Myocyte (in vitro differentiated cells): ENCODE results near the gene MIER2. TPM values are rescaled to one million over a fixed set of nuclear protein-coding genes. Genes with fewer than 3 reads are reported as not detected.
A peak's percentile ranks its signal among the peaks of the same experiment; 100 is the strongest.
"Not testable (repeated sequence)": the region's sequence is repeated elsewhere in the genome, so short reads cannot be mapped to it uniquely, and the experiment has no call there.

Experiments used
- DNase-seq: peaks from one replicate; pipeline ENCODE4 v3.0.0-alpha.2; 2012; ENCODE audit warnings: low read depth
- total RNA-seq: library from RNA; depleted of rRNA; stranded (reverse); fragments of >200 nt; gene quantifications from 2 replicates; pipeline ENCODE4 v1.2.3, GENCODE V29; 2014

MIER2 gene
- total RNA-seq, 1 donor from 2014 or later: 16.0 TPM

DNA sequence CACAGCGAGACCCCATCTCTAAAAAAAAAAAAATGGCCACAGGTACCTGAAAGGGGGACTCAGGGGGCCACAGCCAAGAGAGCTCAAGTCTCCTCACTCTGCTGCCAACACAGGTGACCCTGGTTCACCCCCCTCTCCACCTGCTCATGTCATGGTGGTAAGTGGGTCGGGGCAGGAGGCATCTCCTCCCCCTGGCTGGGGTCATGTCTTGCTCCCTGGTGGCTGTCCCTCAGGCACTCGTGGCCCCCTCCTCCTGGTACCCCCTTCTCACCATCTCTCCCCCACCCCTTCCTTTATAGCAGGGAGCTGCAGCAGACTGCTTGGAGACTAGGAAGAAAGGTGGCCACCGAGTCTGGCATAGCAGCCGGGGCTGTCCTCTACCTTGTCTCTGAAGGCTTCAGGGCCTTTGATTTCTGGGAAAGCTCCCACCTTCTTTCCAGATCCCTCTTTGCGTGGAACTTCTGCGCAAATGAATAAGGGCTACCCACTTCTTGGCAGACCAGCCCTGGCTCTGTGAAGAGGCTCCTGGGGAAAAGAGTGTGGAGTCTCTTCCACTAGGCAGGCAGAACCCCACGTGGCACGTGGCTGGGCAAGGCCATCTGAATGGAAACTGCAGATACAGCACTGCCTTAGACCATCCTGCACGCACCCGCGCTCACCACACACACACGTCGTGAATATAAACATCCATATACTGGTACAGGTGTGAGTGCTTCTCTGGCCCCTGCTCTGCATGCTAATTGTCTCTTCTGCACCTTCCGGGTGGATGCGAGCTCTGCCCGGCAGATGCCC lies 20.1 kb upstream of the MIER2 start:
- no peak for DNase-seq

DNA sequence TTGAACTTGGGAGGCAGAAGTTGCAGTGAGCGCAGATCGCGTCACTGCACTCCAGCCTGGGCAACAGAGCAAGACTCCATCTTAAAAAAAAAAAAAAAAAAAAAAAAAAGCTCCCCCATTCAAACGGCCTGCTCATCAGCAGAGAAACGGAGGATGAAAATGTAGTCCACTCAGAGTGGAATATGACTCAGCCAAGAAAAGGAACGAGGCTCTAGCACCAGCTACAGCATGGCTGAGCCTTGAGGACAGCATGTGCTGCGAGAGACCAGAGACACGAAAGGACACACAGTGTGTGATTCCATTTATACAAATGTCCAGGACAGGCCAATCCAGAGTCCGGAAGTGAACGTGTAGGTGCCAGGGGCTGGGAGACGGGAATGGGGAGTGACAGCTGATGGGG lies 18.1 kb upstream of the MIER2 start:
- DNase-seq: no peak

DNA sequence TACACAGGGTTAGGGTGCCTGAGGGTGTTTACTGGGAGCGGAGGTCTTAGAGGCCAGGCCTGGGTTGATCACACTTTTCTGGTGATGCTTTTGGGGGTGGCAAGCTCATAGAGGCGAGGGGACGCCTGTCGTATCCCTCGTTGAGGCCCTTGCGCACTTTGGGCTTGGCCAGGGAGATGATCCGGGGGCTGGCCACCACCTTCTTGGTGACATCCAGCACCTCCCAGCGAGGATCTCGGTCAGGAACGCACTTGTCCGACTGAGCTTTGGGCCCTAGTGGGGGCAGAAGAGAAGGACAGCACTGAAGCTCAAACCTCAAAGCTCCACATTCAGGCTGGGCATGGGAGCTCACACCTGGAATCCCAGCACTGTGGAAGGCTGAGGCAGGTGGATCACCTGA lies 17.6 kb upstream of the MIER2 start:
- DNase-seq: no peak

DNA sequence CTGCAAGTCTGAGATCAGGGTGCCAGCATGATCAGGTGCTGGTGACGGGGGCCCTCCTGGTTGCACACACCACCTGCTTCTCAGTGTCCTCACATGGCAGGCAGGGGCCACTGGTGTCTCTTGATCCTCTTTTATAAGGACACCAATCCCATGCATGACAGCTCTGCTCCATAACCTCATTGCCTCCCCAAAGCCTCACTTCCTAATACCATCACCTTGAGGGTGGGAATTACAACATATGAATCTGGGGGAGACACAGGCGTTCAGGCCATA lies 15.0 kb upstream of the MIER2 start:
- DNase-seq: no peak

DNA sequence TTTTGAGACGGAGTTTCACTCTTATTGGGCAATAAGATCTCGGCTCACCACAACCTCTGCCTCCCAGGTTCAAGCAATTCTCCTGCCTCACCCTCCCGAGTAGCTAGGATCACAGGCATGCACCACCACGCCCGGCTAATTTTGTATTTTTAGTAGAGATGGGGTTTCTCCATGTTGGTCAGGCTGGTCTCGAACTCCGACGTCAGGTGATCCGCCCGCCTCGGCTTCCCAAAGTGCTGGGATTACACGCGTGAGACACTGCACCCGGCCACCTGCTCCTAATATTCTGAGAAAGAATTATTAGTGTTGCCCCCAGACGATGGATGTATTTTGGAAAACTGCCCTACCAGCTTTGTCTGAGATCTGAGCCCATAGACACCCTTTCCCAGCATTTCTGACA lies 10.9 kb upstream of the MIER2 start:
- not testable (repeated sequence) for DNase-seq

DNA sequence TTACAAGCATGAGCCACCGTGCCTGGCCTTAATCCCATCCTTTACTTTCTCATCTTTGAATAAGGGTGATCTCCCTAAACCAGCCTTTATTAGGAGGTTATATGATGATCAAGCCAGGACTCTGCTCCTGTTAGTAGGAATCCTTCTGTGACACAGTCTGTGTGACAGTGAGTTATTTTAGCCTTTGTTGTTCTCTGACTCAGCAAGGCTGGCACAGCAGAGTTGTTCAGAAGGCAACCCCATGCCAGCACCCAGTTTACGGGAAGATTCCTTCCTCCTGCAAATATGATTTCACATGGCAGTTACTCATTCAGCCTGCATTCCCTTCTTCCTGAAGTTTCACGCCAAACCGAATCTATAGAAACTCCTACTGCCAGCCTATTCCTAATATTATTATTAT lies 10.5 kb upstream of the MIER2 start:
- peak; percentile 18 for DNase-seq

DNA sequence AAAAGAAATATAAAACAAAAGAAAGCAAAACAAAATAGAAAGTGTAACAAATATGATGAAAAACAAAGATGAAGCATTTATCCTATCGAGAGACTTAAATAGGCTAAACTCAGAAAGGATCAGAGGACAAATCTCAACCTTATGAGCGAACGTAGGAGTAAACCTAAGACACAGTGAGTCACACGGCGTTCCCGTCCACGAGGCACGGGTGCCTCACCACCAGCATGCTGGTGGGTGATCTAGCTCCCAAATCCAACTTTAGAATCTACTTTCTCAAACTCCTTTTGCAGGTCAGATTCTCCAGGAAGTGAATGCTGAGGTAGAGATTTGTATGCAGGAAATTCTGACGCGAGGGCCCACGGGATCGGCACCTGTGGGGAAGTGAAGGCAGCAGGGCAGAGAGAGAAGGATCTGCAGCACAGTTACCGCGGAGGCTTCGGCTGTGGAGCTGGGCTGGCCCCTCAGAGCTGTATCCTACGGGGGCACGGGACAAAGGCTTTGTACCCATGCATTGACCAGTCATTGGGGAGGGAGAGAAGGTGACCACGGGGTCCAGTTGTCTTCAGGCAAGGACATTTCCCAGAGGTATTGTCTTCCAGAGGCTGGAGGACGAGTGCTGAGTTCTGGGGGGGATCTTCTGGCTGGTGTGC lies 7.5 kb upstream of the MIER2 start:
- DNase-seq: no peak

DNA sequence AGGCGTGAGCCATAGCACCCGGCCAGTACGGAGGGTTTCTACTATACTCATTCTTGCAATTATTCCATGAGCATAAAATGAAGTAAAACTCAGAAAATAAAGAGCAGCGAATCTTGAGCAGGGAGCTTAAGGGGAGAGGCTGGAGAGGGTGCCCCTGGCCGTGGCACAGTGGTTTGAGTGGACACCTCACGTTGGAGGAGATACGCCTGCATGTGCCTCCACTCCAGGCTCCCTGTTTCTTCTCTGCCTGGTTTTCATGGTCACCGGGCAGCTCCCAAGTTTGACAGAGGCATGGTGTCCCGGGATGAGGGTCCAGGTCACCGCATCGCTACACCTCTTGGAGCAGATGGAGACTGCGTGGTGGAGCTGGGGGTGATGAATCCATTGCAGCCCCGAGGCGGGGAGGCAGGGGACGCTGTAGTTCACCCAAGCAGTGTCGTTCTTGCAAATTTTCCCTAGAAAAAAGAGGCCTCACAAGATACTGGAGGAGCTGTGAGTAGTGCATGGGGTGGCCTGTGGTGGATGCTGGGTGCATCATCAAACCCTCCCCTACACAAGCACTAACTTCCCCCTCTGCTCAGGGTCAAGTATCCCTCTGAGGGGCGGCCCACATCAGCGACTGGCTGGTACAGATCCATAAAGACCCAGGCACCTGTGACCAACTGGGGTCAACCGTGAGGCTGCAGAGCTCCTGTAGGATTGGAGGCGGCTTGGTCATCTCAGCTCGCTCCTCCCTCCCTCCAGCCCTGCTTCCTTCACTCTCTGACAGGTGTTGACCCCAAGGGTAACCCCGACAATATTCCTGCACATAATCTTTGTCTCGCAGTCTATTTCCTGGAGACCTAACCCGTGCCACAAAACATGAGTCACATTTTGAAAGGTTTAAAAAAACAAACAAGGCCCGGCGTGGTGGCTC lies 3.6 kb upstream of the MIER2 start:
- DNase-seq: no peak

DNA sequence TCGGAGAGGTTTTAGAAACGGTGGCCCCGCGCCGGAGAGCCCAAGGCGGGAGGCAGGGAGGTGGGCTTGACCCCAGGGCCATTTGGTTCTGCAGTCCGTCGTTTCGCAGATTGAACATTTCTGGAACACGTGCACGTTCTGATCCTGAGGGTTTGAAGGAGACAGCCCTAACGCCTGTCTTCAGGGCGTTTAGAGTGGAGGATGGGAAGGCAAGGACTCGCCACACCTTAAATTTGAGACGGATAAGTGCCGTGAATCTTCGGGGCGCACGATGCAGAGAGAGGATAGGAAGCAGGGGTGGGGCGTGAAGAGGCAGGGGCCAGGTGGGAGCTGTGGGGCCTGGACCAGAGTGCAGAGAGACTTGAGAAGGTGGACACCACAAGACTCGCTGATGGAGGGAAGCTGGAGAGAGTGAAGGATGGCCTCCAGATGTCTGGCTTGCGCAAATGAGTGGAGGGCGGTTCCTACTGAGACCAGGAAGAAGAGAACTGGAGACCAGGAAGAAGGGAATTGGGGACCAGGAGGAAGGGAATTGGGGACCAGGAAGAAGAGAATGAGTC lies 804 bp upstream of the MIER2 start:
- DNase-seq: no peak

DNA sequence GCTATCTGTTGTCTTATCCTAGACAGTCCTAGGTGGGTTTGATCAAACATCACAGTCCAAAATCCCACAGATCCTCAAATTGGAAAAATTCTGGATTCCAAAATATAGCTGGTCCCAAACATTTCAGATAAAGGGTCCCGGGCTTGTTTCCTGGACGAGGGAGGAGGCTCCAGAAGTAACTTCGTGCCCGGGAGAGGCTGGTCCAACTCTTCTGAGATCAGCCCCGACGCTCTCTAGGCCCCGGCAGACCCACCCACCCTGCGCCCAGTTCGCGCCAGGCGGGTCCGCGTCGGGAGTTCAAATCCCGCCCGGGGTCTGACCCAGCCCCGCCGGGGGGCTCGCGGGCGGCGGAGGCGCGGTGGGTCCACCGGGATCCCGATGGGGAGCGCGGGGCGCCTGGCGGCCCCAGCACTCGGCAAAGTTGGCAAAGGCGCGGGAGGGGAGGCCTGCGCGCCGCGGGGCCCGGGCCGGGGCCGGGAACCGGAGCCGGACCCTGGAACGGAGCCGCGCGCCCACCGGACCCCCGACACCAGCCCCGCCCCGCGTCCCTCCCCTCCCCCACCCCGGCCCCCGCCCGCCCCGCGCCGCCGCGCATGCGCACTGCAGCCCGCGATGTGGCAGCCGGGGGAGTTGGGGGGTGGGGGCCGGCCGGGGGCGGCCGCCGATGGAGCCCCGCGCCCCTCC lies 513 bp downstream of the MIER2 start:
- DNase-seq: peak; percentile 22

DNA sequence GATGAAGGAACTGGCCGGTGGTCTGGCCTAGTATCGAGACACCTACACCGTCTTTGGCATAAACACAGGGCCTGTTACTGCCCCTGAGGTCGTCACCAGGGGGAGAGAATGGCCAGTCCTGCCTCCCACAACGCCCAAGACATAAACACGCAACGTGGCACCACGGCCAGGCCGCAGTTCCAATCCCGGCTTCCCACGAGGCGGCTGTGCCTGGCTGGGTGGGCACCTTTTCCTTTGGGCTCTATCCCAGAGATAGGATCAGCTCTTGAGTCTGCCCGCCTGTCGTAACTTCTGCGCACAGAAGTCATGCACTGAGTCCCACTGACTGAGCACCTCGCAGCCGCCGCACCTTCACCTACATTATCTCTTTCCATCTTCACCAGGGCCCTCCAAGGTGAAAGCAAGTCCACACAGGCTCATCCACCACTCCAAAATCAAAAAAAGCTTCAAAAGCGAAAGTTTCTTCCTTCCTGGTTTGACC lies 1.1 kb downstream of the MIER2 start:
- DNase-seq: no peak

DNA sequence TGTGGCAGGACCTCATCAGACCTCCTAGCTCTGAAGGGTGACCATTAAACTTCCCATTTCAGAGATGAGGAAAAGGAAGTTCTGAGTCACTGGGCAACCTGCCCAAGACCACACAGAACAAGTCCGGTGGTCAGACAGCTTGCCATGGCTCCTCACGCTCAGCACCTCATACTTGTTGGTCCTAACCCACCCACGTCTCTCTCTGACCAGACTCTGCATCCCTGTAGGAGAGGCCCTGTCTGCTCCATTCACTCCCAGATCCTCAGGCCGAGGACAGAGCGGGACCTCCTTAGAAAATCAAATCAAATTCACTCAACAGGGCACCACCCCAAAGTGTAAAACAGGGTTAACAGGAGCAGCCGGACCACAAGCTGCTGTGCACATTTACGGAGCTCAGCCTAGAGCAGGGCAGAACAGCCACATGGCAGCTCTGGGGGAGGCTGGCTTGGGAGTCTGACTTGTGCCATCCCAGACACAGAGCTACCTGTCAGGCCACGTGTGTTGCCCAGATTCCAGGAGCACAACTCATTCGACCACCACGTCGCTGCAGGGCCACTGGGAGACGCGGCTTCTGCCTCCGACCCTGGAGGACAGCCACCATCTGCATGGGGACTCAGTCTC lies 1.7 kb downstream of the MIER2 start:
- peak; percentile 60 for DNase-seq

DNA sequence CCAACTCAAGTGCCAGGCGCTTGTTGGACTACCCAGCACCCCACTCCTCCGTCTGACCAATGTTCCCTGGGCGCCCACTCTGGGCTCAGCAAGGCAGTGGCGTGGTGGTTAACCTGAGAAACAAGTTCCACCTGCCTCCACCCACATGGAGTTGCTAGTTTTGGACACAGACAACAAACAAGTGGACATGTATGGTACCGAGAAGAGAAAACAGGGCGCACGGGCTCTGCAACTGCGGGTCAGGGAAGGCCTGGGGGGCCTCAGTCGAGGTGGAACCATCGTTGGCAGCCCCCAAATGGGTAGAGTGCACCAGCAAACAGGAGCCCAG lies 2.5 kb downstream of the MIER2 start:
- DNase-seq: no peak

DNA sequence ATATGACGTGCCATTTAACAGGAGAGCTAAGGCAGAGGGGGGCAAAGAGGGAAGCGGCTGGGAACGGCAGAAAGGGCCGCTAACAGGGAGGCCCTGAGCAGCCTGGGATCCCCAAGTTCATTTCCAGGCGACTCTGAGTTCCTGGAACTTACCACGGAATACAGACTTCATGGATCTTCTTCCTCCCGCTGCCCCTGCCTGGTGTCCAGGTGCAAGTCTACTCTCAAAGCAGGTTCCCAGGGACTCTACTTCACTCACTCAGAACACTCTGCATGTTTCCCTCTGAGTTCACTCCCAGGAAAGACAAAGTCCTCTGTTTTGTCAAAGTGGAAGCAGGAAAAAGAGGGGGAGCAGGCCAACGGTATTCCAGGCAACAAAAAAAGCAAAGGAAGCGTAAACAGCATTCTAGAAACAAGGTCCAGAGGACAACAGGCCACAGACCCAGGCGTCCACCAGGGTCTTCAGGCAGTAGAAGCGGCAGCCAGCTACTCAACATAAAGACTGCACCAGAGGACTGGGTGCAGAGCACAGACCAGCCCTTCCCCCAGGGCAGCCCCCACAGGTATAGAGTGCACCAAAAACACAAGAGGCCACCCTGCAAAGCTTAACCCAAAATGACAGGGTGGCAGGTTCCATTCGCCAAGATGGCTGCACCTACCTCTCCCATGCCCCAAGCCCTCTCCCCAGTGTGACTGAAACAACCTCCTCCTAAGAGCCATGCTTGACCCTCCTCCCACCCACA lies 3.0 kb downstream of the MIER2 start:
- DNase-seq: no peak

DNA sequence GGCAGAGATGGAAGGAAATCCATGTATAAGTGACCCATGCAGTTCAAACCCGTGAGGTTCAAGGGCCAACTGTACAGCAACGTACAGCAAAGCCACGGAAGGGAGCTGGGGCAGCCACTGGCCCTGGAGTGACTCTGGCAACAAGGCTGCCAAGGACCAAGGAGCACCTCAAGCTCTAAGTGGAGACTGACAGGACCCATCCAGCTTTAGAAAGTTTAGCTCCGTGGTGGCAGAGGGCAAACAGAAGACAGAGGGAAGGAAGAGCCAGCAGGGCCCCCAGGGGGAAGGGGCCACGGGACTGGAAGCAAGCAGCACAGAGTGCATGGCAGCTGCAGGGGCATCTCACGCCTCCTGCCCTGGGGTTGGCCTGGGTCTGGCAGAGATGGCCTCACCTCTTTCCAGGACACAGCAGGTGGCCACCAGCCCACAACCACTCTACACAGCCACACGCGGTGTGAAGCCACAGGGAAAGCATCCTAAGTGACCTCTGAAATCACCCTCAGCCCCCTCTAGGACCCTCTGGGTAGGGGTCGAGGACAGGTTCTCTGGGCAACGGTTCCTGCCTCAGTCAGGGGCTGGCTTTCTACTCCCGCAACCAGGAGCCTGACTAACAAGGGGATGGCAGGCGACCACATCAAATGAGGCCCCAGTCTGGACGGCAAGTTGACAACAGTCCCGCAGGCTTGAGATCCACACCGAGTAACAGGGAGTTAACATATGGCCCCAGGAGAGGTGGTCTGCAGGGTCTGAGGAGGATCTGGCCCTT lies 3.8 kb downstream of the MIER2 start:
- peak; percentile 30 for DNase-seq

DNA sequence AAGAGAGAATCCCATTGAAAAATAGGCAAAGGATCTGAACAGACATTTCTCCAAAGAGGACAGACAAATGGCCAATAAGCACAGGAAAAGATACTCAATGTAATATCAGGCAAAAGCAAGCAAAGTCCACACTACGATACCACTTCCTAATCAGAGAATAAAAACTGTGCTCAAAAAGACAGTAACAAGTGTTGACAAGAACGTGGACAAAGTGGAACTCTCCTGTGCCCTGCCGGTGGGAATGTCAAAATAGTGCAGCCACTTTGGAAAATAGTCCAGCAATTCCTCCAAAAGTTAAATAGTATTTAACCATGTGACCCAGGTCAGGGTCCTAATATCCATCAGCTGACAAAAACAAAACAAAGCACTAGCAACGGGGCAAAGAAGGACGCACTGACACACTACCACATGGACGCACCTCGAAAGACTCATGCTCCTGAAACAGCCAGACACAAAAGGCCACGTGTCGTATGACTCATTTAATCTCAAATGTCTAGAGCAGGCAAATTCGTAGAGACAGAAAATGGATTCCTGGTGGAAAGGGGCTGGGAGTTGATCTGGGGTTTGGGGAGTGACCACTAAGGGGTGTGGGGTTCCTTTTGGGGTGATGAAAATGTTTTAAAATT lies 5.2 kb downstream of the MIER2 start:
- no peak for DNase-seq

DNA sequence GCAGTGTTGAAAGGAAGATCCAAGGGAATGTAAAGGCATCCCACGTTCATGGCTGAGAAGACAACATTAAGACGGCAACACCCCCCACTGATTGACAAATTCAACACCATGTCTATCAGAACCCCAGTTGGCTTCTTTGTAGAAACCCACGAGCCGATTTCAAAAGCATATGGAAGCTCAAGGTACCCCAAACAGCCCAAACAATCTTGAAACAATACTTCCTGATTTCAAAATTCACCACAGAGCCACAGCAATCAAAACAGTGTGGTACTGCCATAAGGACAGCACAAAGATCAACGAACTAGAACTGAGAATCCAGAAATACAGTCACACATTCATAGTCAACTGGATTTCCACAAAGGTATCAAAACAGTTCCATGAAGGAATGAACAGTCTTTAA lies 6.2 kb downstream of the MIER2 start:
- DNase-seq: no peak

DNA sequence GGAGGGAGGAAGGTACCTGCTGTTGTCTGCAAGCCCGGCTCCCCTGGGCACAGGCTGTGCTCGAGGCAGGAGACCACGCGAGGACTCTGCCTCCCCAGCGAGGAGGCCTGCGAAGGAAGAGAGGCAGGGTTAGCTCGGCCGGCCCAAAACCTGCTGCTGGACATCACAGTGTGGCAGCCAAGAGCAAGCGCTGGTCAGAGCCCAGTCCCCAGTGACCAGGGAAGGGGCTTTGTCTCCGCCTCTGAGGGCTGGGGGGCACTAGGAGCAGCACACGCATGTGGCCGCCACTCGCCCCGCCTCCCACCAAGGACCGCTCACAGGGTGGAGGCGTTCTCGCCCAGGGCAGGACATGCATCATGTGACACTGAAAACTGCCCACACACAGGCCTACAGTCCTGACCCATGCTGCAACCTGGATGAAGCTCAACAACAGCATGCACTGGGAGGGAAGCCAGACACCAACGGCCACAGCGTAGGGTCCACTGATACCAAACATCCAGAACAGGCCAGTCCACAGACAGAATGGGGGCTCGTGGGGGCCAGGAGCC lies 8.5 kb downstream of the MIER2 start:
- no peak for DNase-seq
